ENCODE data around the gene DHX36.

- TF ChIP-seq CTCF (IDR thresholded peaks at IDR 0.05; ENCODE audit: poor library complexity) (no peak), EZH2phosphoT487 (IDR thresholded peaks at IDR 0.05; ENCODE audit: low read depth, severe bottlenecking, unreplicated experiment) (no peak), EZH2 (IDR thresholded peaks at IDR 0.05; ENCODE audit: borderline replicate concordance) (no peak)
Observed at GRCh38 chr3:154301561-154301960, 22.7 kb downstream of the DHX36 start.
